ENCODE data around the gene ATG2B. TPM values are rescaled to one million over a fixed set of nuclear protein-coding genes. Genes with fewer than 3 reads are reported as not detected.

The ATG2B gene
- total RNA-seq, 3 donors from 2014 or later (not counting 1 experiment from before 2014, with no cell fraction given): 34.8 to 45.6 (median 35.8) TPM

- no peaks in the 10 kb centered on the region for H3K27me3 ChIP-seq (ENCODE audit: control insufficient read depth, insufficient read depth, low read length)
- ATAC-seq (no peak), DNase-seq (no peak)
- Mint-ChIP-seq H3K4me3 (no peak overlapping the region), H3K4me1 (no peaks in the 10 kb centered on the region), H3K27ac (no peak overlapping the region), H3K9me3 (no peaks in the 10 kb centered on the region), H3K27me3 (ENCODE audit: low read depth in 2 of 2) (peaks cover 8% of the 10 kb centered on the region in 2 donors), H3K36me3 (no peaks in the 10 kb centered on the region)
- 60% methylated on average over 1 of the region's 5 CpGs for WGBS (ENCODE audit: insufficient coverage)
- no peaks in the 10 kb centered on the region for H3K4me1 ChIP-seq (ENCODE audit: control insufficient read depth, insufficient read depth, low read length)
- H3K36me3 ChIP-seq (ENCODE audit: control insufficient read depth, insufficient read depth, low read length): no peaks in the 10 kb centered on the region
- no peaks in the 10 kb centered on the region for H3K9me3 ChIP-seq (ENCODE audit: control insufficient read depth, insufficient read depth, low read length)
- TF ChIP-seq, protein P1, sequence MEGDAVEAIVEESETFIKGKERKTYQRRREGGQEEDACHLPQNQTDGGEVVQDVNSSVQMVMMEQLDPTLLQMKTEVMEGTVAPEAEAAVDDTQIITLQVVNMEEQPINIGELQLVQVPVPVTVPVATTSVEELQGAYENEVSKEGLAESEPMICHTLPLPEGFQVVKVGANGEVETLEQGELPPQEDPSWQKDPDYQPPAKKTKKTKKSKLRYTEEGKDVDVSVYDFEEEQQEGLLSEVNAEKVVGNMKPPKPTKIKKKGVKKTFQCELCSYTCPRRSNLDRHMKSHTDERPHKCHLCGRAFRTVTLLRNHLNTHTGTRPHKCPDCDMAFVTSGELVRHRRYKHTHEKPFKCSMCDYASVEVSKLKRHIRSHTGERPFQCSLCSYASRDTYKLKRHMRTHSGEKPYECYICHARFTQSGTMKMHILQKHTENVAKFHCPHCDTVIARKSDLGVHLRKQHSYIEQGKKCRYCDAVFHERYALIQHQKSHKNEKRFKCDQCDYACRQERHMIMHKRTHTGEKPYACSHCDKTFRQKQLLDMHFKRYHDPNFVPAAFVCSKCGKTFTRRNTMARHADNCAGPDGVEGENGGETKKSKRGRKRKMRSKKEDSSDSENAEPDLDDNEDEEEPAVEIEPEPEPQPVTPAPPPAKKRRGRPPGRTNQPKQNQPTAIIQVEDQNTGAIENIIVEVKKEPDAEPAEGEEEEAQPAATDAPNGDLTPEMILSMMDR (IDR thresholded peaks at IDR 0.05): no peak
- H3K27ac ChIP-seq (ENCODE audit: low read length): no peak overlapping the region
- intact Hi-C loops (cut with micrococcal nuclease): no loop called here
- no peak overlapping the region for H3K4me3 ChIP-seq (ENCODE audit: low read length)
Observed at GRCh38 chr14:96267916-96268315, 95.2 kb downstream of the ATG2B start.

GRCh38 chr14:96267336-96267735 is 95.8 kb downstream of the ATG2B start:
- H3K27me3 ChIP-seq (ENCODE audit: control insufficient read depth, insufficient read depth, low read length): no peaks in the 10 kb centered on the region
- 56% methylated on average over 3 of the region's 3 CpGs for WGBS (ENCODE audit: insufficient coverage)
- TF ChIP-seq, protein P1 (IDR thresholded peaks at IDR 0.05): no peak

DNA sequence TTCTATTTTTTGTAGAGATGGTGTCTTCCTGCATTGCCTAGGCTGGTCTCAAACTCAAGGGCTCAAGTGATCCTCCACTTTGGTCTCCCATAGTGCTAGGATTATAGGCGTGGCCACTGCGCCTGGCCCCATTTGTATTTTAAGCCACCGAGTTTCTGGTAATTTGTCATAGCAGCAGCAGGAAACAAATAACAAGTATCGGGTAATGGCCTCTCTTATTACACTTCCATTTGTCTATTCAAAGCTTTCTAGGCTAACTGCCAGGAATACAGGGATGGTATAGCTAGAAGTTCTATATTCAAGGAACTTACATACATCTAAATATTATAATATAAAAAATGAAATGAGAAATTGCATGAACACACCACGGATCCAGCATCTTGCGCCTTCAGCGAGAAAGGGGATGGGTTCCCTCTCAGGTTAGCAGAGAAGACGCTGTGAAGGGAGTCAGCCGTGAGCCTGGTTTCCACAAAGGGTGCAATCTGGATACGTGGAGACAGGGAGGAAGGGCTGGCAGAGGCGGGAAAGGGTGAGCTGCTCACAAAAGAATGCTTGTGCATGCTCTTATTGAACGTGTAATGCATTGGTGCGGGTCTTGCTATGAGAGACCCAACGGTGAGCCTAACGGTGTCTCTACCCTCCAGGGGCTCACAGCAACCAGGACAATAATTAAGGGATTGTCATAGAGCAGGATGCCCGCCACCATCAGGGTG is 97.6 kb downstream of the ATG2B start:
- Mint-ChIP-seq H3K27ac (no peak overlapping the region), H3K9me3 (no peaks in the 10 kb centered on the region), H3K4me3 (no peak overlapping the region), H3K36me3 (no peaks in the 10 kb centered on the region), H3K4me1 (no peaks in the 10 kb centered on the region), H3K27me3 (ENCODE audit: low read depth in 2 of 2) (peaks cover 12 to 17% of the 10 kb centered on the region in 2 donors)
- Histone ChIP-seq H3K27ac (ENCODE audit: low read length) (no peak overlapping the region), H3K4me1 (ENCODE audit: control insufficient read depth, insufficient read depth, low read length) (no peaks in the 10 kb centered on the region), H3K36me3 (ENCODE audit: control insufficient read depth, insufficient read depth, low read length) (no peaks in the 10 kb centered on the region), H3K27me3 (ENCODE audit: control insufficient read depth, insufficient read depth, low read length) (no peaks in the 10 kb centered on the region), H3K9me3 (ENCODE audit: control insufficient read depth, insufficient read depth, low read length) (no peaks in the 10 kb centered on the region), H3K4me3 (ENCODE audit: low read length) (no peak overlapping the region)
- TF ChIP-seq, protein P1 (IDR thresholded peaks at IDR 0.05): no peak
- WGBS (ENCODE audit: insufficient coverage): 85% methylated on average over 16 of the region's 16 CpGs
- intact Hi-C loops (cut with micrococcal nuclease): no loop called here
- no peak for ATAC-seq
- no peak for DNase-seq

More at GRCh38 chr14:96267336-96267735, 95.8 kb downstream of the ATG2B start:
- Mint-ChIP-seq H3K27ac (no peak overlapping the region), H3K4me3 (no peak overlapping the region), H3K4me1 (no peaks in the 10 kb centered on the region), H3K36me3 (no peaks in the 10 kb centered on the region), H3K9me3 (no peaks in the 10 kb centered on the region), H3K27me3 (ENCODE audit: low read depth in 2 of 2) (peaks cover 8% of the 10 kb centered on the region in 2 donors)
- Histone ChIP-seq H3K36me3 (ENCODE audit: control insufficient read depth, insufficient read depth, low read length) (no peaks in the 10 kb centered on the region), H3K27ac (ENCODE audit: low read length) (no peak overlapping the region), H3K4me3 (ENCODE audit: low read length) (no peak overlapping the region), H3K9me3 (ENCODE audit: control insufficient read depth, insufficient read depth, low read length) (no peaks in the 10 kb centered on the region), H3K4me1 (ENCODE audit: control insufficient read depth, insufficient read depth, low read length) (no peaks in the 10 kb centered on the region)
- DNase-seq: no peak
- ATAC-seq: no peak
- intact Hi-C loops (cut with micrococcal nuclease): no loop called here

GRCh38 chr14:96264853-96265252 is 98.3 kb downstream of the ATG2B start:
- Mint-ChIP-seq H3K27me3 (ENCODE audit: low read depth in 2 of 2) (peaks cover 12 to 20% of the 10 kb centered on the region in 2 donors), H3K9me3 (no peaks in the 10 kb centered on the region), H3K4me3 (no peak overlapping the region), H3K4me1 (no peaks in the 10 kb centered on the region), H3K27ac (no peak overlapping the region), H3K36me3 (no peaks in the 10 kb centered on the region)
- ATAC-seq (no peak), DNase-seq (no peak)
- no peaks in the 10 kb centered on the region for H3K9me3 ChIP-seq (ENCODE audit: control insufficient read depth, insufficient read depth, low read length)
- WGBS (ENCODE audit: insufficient coverage): 70% methylated on average over 3 of the region's 3 CpGs
- intact Hi-C loops (cut with micrococcal nuclease): no loop called here
- no peaks in the 10 kb centered on the region for H3K4me1 ChIP-seq (ENCODE audit: control insufficient read depth, insufficient read depth, low read length)
- no peaks in the 10 kb centered on the region for H3K36me3 ChIP-seq (ENCODE audit: control insufficient read depth, insufficient read depth, low read length)
- H3K27ac ChIP-seq (ENCODE audit: low read length): no peak overlapping the region
- H3K27me3 ChIP-seq (ENCODE audit: control insufficient read depth, insufficient read depth, low read length): no peaks in the 10 kb centered on the region
- TF ChIP-seq, protein P1 (IDR thresholded peaks at IDR 0.05): no peak
- H3K4me3 ChIP-seq (ENCODE audit: low read length): no peak overlapping the region

All from natural killer cell (primary cell).